Uterus (tissue), 4 donors: ENCODE results near the gene COL23A1. TPM values are rescaled to one million over a fixed set of nuclear protein-coding genes. Genes with fewer than 3 reads are reported as not detected.

ENCODE experiments used
- DNase-seq, 2 donors: peaks; one replicate each; pipeline ENCODE4 v3.0.0-alpha.2; 2019 to 2020
- H3K27ac ChIP-seq, 2 donors: fragments of 200-600 bp; sonication (generic); 1 replicate in 1 of 2; 2 replicates in 1 of 2; pipeline ENCODE4 v1.5.1; 2016 to 2018
- H3K27me3 ChIP-seq, 2 donors: fragments of 200-600 bp; sonication (generic); one replicate each; pipeline ENCODE4 v1.5.1; 2018 to 2019; ENCODE audit warnings: control low read depth in 1 of 2
- H3K36me3 ChIP-seq, 2 donors: fragments of 200-600 bp; sonication (generic); one replicate each; pipeline ENCODE4 v1.5.1; 2019; ENCODE audit warnings: control low read depth in 1 of 2
- H3K4me1 ChIP-seq, 2 donors: fragments of 200-600 bp; sonication (generic); one replicate each; pipeline ENCODE4 v1.5.1; 2018 to 2019; ENCODE audit warnings: control low read depth in 1 of 2
- H3K4me3 ChIP-seq, 2 donors: fragments of 200-600 bp; sonication (generic); 1 replicate in 1 of 2; 2 replicates in 1 of 2; pipeline ENCODE4 v1.5.1; 2018 to 2019; ENCODE audit warnings: mild to moderate bottlenecking in 1 of 2
- H3K9me3 ChIP-seq, 2 donors: fragments of 200-600 bp; sonication (generic); one replicate each; pipeline ENCODE4 v1.5.1; 2019; ENCODE audit warnings: control low read depth in 1 of 2
- POLR2A ChIP-seq, 2 donors: fragments of 450-650 bp; IDR thresholded peaks; one replicate each; pipeline ENCODE4 v1.6.1; 2016; ENCODE audit warnings: antibody characterized with exemption in 2 of 2, mild to moderate bottlenecking in 1 of 2, moderate library complexity in 1 of 2
- intact Hi-C: fragments of 100-400 bp; cut with DNase I; formaldehyde crosslinking; loops from one replicate; pipeline ENCODE4 v1.15.1; 2023; ENCODE audit warnings: low total_unique reads
- total RNA-seq, 4 donors: library from RNA; depleted of rRNA in 3 of 4; stranded (reverse); fragments of >200 nt in 3 of 4; gene quantifications; one replicate each; pipeline versions ENCODE4 v1.1.0 to v1.2.4, GENCODE V29; 2014 to 2023
- TF ChIP-seq, protein P1 (sequence below), 4 experiments: fragments of 200-600 bp in 2 of 4; fragments of 450-650 bp in 2 of 4; sonication (generic) in 2 of 4; IDR thresholded peaks; one replicate each; pipeline ENCODE4 v1.5.1; 2016 to 2019; ENCODE audit warnings: antibody characterized with exemption in 4 of 4, mild to moderate bottlenecking in 2 of 4, moderate library complexity in 1 of 4
- donor health status: DM: yes; HTN: yes; CAD: no.

COL23A1 gene
- total RNA-seq, 4 donors from 2014 or later: 0.85 to 7.6 (median 2.0) TPM; not detected in 1

DNA sequence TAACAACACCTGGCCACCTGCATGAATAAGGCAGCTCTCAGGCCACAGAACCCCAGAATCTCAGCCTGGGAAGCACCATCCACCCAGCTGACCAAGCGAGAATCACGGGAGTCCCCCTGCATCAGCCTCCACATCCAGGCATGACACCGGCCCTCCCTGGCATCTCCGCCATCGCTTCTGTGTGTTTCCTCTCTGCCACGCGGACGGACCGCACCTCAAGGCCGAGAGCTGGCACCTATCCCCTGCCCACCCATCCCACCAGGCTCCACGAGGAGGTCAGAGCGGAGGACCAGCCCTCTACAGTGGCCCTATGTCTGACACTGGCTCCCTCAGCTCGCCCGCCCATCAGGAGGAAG is 134.7 kb downstream of the COL23A1 start:
- Histone ChIP-seq H3K27ac (no peak overlapping the region), H3K9me3 (no peaks in the 10 kb centered on the region), H3K36me3 (no peaks in the 10 kb centered on the region), H3K4me3 (no peak overlapping the region), H3K27me3 (no peaks in the 10 kb centered on the region), H3K4me1 (no peaks in the 10 kb centered on the region)
- intact Hi-C loops: no loop called here
- no peak for TF ChIP-seq POLR2A (IDR thresholded peaks at IDR 0.05)
- TF ChIP-seq, protein P1, sequence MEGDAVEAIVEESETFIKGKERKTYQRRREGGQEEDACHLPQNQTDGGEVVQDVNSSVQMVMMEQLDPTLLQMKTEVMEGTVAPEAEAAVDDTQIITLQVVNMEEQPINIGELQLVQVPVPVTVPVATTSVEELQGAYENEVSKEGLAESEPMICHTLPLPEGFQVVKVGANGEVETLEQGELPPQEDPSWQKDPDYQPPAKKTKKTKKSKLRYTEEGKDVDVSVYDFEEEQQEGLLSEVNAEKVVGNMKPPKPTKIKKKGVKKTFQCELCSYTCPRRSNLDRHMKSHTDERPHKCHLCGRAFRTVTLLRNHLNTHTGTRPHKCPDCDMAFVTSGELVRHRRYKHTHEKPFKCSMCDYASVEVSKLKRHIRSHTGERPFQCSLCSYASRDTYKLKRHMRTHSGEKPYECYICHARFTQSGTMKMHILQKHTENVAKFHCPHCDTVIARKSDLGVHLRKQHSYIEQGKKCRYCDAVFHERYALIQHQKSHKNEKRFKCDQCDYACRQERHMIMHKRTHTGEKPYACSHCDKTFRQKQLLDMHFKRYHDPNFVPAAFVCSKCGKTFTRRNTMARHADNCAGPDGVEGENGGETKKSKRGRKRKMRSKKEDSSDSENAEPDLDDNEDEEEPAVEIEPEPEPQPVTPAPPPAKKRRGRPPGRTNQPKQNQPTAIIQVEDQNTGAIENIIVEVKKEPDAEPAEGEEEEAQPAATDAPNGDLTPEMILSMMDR (IDR thresholded peaks at IDR 0.05): no peak
- DNase-seq: no peak

GRCh38 chr5:178454821-178455479 is 135.2 kb downstream of the COL23A1 start:
- H3K9me3 ChIP-seq: no peaks in the 10 kb centered on the region
- H3K4me3 ChIP-seq: no peak overlapping the region
- no peaks in the 10 kb centered on the region for H3K27me3 ChIP-seq
- DNase-seq: no peak
- intact Hi-C loops: no loop called here
- H3K36me3 ChIP-seq: no peaks in the 10 kb centered on the region
- H3K4me1 ChIP-seq: no peaks in the 10 kb centered on the region
- TF ChIP-seq, protein P1 (IDR thresholded peaks at IDR 0.05): no peak
- no peak for TF ChIP-seq POLR2A (IDR thresholded peaks at IDR 0.05)
- H3K27ac ChIP-seq: no peak overlapping the region

DNA sequence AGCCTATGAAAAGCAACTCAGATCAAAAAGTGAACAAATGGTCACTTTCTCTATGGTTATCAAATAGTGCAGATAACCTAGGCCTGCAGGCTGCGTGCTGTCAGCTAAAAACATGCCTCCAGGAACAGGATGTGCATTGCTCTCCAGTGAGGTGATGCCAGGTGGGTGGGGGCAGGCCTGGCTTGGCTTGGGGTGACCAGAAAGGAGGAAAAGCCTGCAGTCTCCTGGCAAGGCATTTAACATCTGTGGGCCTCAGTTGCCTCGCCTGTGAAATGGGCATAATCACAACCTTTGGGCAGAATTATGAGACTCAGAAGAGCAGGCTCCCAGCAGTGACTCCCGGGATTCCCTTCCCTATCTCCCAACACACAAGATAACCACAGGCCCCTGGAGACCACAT is 135.9 kb downstream of the COL23A1 start:
- Histone ChIP-seq H3K27me3 (no peaks in the 10 kb centered on the region), H3K36me3 (no peaks in the 10 kb centered on the region), H3K9me3 (no peaks in the 10 kb centered on the region), H3K27ac (no peak overlapping the region), H3K4me1 (no peaks in the 10 kb centered on the region), H3K4me3 (no peak overlapping the region)
- intact Hi-C loops: no loop called here
- no peak for TF ChIP-seq POLR2A (IDR thresholded peaks at IDR 0.05)
- TF ChIP-seq, protein P1 (IDR thresholded peaks at IDR 0.05): no peak
- no peak for DNase-seq

- TF ChIP-seq, protein P1 (IDR thresholded peaks at IDR 0.05): no peak
- TF ChIP-seq POLR2A (IDR thresholded peaks at IDR 0.05): no peak
- DNase-seq: no peak
- intact Hi-C loops: no loop called here
- no peaks in the 10 kb centered on the region for H3K36me3 ChIP-seq
- H3K27ac ChIP-seq: no peak overlapping the region
- no peaks in the 10 kb centered on the region for H3K27me3 ChIP-seq
- H3K4me1 ChIP-seq: no peaks in the 10 kb centered on the region
- H3K4me3 ChIP-seq: no peak overlapping the region
- H3K9me3 ChIP-seq: no peaks in the 10 kb centered on the region
These were observed 137.0 kb downstream of the COL23A1 start for GRCh38 chr5:178453224-178453623.

DNA sequence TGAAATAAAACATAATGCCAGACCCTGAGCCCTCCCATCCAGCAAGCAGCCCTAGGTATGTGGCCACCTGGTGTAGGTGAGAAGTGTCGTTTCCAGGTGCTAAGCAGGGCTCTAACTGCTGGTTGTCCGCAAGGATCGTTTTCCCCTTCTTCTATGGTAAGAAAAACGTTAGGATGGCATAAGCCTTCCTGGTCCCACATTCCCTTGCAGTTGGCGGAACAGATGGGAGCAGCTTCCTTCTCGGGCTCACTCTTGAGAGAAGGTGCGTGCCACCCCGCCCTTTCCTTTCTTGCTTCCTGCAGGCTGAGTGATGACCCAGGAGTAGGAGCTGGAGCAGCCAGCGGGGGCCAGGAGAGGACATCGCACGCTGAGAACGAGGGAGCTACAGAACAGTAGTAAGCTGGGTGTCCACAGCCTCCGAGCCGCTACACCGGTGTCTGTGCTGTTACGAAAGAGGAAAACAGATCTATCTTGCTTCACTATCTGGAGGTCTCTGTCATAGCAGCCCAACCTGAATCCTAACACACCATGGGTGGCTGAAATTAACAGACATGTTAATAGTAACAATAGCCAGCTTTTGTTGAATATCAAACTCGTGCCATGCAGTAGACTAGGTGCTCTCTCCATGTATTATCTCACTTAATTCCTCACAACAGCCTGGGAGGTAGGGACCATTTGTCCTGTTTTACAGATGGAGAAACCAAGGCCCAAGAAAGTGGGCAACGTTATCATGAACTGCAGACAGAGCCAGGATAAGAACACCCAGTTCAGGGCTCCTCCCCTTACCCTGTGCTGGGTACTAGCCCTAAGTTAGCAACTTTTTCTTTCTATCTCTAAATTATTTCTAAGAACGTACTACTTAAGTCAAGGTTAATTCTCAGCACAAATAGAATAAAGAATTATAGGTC is 139.8 kb downstream of the COL23A1 start:
- DNase-seq: no peak
- Histone ChIP-seq H3K9me3 (no peaks in the 10 kb centered on the region), H3K4me1 (no peaks in the 10 kb centered on the region), H3K36me3 (no peaks in the 10 kb centered on the region), H3K27me3 (no peaks in the 10 kb centered on the region), H3K4me3 (no peak overlapping the region), H3K27ac (no peak overlapping the region)
- intact Hi-C loops: no loop called here
- TF ChIP-seq, protein P1 (IDR thresholded peaks at IDR 0.05): no peak
- no peak for TF ChIP-seq POLR2A (IDR thresholded peaks at IDR 0.05)
